Epithelial cell of proximal tubule (primary cell): ENCODE measurements around the gene NAPB. TPM values are rescaled to one million over a fixed set of nuclear protein-coding genes. Genes with fewer than 3 reads are reported as not detected.

Experiments used
- DNase-seq: peaks from one replicate; pipeline ENCODE4 v3.0.0-alpha.2; 2011; ENCODE audit warnings: low read depth
- H3K4me3 ChIP-seq: 2 replicates; pipeline ENCODE4 v1.5.1; 2011; ENCODE audit warnings: low read depth, mild to moderate bottlenecking, low read length
- total RNA-seq: library from RNA; depleted of rRNA; stranded (reverse); fragments of >200 nt; gene quantifications from 2 replicates; pipeline ENCODE4 v1.2.3, GENCODE V29; 2015
- TF ChIP-seq, protein P1 (sequence below): conservative IDR thresholded peaks from 2 replicates; pipeline ENCODE4 v1.5.1; 2012; ENCODE audit warnings: low read depth, mild to moderate bottlenecking, low read length

The NAPB gene
- total RNA-seq, 1 donor from 2014 or later = 3.3 TPM

DNA sequence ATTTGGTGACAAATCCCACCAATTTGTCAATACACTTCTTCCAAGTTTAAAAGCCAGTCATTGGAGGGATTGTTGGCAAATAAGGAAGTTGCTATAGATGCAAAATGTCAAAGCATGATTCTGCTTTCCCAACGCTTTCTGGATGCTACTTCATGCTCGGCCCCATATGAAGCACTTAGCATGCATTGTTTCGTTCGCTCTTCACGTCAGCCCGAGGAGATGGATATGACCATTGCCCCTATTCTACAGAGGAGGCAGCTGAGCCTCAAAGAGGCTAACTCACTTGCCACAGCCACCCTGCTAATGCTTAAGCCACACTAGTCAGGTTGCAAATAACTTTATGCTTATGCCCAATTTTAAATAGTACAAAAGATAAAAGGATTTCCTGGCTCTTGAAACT, 73.5 kb downstream of the NAPB start:
- H3K4me3 ChIP-seq = no peak overlapping the region
- no peak for DNase-seq
- TF ChIP-seq, protein P1, sequence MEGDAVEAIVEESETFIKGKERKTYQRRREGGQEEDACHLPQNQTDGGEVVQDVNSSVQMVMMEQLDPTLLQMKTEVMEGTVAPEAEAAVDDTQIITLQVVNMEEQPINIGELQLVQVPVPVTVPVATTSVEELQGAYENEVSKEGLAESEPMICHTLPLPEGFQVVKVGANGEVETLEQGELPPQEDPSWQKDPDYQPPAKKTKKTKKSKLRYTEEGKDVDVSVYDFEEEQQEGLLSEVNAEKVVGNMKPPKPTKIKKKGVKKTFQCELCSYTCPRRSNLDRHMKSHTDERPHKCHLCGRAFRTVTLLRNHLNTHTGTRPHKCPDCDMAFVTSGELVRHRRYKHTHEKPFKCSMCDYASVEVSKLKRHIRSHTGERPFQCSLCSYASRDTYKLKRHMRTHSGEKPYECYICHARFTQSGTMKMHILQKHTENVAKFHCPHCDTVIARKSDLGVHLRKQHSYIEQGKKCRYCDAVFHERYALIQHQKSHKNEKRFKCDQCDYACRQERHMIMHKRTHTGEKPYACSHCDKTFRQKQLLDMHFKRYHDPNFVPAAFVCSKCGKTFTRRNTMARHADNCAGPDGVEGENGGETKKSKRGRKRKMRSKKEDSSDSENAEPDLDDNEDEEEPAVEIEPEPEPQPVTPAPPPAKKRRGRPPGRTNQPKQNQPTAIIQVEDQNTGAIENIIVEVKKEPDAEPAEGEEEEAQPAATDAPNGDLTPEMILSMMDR = no peak

- H3K4me3 ChIP-seq = no peak overlapping the region
- TF ChIP-seq, protein P1 = no peak
- no peak for DNase-seq
Observed at GRCh38 chr20:23346002-23346401, 75.3 kb downstream of the NAPB start.

DNA sequence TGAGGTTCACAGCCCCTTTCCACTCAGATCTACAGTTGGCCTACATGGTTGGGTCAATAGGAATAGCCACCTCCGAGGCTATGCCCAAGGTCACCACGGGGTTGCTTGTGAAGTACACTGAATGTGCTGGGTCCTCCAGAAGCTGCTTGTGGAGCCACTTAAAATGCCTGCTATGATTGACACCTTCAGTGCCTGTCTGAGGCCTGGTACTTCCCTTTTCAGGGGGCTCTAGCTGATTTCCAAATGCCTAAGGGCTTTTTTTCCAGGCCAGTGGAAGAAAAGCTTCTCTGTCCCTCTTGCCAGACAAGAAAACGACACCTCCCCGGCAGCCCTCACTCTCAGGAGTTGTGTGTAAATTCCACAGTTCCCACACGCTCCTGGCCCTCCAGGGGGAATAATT, 77.0 kb downstream of the NAPB start:
- TF ChIP-seq, protein P1 = no peak
- no peak for DNase-seq
- no peak overlapping the region for H3K4me3 ChIP-seq

- no peak for DNase-seq
- H3K4me3 ChIP-seq = no peak overlapping the region
- TF ChIP-seq, protein P1 = no peak
Observed at GRCh38 chr20:23343590-23343989, 77.7 kb downstream of the NAPB start.

DNA sequence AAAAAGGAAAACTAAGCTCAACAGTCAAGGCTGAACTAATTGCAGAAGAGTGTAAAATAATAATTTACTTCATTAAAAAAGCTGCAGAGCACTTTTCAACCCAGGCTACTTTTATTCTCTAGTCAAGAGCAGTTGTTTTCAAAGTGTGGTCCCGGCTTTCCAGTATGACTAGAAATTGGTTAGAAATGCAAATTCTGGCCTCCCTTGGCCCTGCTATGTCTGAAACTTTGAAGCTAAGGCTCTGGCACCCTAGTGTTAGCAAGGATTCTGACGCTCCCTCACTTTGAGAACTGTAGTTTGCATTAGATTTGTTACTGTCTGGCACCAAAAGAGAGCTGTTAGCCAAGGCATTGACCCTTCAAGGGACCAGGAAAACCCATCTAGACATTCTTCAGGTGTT, 80.2 kb downstream of the NAPB start:
- no peak for DNase-seq
- TF ChIP-seq, protein P1 = no peak
- no peak overlapping the region for H3K4me3 ChIP-seq

DNA sequence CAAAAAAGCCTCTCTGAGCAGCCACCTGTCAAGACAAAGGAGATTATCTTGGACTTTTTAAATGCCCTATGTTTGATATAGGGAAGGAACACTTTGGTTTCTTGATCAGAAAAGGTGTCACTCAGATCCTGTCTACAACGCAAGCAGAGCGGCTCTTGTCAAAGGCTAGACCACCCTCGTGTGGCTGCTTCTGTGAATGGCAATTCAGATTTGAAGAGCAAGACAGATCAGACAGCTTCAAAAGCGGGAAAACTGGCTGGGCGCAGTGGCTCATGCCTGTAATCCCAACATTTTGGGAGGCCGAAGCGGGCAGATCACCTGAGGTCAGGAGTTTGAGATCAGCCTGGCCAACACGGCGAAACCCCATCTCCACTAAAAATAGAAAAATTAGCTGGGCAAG, 80.8 kb downstream of the NAPB start:
- DNase-seq = no peak
- no peak overlapping the region for H3K4me3 ChIP-seq
- TF ChIP-seq, protein P1 = peak; percentile 70

- TF ChIP-seq, protein P1 = no peak
- H3K4me3 ChIP-seq = no peak overlapping the region
- no peak for DNase-seq
Observed at GRCh38 chr20:23339986-23340385, 81.3 kb downstream of the NAPB start.
